ENCODE data around the gene CD247.

Gene CD247

DNA sequence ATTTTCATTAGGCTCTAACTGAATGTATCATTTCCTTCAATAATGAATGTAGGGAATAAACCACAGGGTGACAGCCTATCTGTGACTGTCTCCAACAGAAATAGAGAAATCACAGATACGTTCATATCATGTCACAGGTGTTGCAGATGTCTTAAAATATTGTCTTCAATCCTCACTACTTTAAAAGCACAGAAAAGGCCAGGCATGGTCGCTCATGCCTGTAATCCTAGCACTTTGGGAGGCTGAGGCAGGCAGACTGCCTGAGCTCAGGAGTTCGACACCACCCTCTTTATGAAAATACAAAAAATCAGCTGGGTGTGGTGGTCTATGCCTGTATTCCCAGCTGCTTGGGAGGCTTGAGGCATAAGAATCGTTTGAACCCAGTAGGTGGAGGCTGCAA is 27.0 kb upstream of the CD247 start:
- Histone ChIP-seq H3K27ac (no peak overlapping the region), H3K9me3 (ENCODE audit: low read depth, low read length) (no peaks in the 10 kb centered on the region), H3K36me3 (ENCODE audit: insufficient read depth, low read length) (no peaks in the 10 kb centered on the region), H3K4me3 (no peak overlapping the region), H3K9ac (ENCODE audit: insufficient read length) (no peak overlapping the region)
- TF ChIP-seq EZH2 (IDR thresholded peaks at IDR 0.05): no peak
- no peak for TF ChIP-seq POLR2AphosphoS5 (IDR thresholded peaks at IDR 0.05; ENCODE audit: borderline replicate concordance, low read depth, low read length)
- no peak for TF ChIP-seq FOXP2 (optimal IDR thresholded peaks at IDR 0.05; ENCODE audit: control extremely low read depth, extremely low read length, insufficient read depth)
- DNase-seq (ENCODE audit: low read depth, low spot score): no peak

DNA sequence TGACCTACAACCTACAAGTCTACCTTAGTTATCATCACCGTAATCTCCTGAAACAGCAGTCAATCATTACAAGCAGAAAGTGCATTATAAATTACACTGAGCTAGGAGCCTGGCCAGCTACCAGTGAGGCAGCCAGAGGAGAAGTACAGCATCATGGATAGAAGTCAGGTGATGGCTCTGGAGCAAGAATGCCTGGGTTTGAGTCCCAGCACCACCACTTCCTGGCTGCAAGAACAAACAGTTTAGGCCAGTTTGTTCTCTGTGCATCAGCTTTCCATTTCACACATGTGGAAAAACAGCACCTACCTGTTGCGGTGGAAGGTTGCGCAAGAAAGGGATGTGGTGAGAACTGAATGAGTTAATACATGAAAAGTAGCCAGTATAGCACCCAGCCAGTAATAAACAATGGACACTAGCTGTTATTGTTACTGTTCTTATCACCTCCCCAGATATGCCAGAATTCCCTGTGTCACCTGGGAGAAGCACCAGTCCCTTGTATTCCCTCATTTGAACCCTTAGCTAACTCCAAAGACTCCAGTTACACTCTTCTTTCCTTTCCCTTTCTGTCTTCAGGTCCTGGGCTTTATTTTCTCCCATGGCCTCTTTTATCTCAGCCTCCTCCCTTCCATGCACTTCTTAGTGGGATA is 26.2 kb upstream of the CD247 start:
- no peaks in the 10 kb centered on the region for H3K9me3 ChIP-seq (ENCODE audit: low read depth, low read length)
- DNase-seq (ENCODE audit: low read depth, low spot score): no peak
- no peak overlapping the region for H3K27ac ChIP-seq
- no peaks in the 10 kb centered on the region for H3K36me3 ChIP-seq (ENCODE audit: insufficient read depth, low read length)
- TF ChIP-seq POLR2AphosphoS5 (IDR thresholded peaks at IDR 0.05; ENCODE audit: borderline replicate concordance, low read depth, low read length) (no peak), EZH2 (IDR thresholded peaks at IDR 0.05) (no peak), FOXP2 (optimal IDR thresholded peaks at IDR 0.05; ENCODE audit: control extremely low read depth, extremely low read length, insufficient read depth) (no peak)
- no peak overlapping the region for H3K4me3 ChIP-seq
- H3K9ac ChIP-seq (ENCODE audit: insufficient read length): no peak overlapping the region

DNA sequence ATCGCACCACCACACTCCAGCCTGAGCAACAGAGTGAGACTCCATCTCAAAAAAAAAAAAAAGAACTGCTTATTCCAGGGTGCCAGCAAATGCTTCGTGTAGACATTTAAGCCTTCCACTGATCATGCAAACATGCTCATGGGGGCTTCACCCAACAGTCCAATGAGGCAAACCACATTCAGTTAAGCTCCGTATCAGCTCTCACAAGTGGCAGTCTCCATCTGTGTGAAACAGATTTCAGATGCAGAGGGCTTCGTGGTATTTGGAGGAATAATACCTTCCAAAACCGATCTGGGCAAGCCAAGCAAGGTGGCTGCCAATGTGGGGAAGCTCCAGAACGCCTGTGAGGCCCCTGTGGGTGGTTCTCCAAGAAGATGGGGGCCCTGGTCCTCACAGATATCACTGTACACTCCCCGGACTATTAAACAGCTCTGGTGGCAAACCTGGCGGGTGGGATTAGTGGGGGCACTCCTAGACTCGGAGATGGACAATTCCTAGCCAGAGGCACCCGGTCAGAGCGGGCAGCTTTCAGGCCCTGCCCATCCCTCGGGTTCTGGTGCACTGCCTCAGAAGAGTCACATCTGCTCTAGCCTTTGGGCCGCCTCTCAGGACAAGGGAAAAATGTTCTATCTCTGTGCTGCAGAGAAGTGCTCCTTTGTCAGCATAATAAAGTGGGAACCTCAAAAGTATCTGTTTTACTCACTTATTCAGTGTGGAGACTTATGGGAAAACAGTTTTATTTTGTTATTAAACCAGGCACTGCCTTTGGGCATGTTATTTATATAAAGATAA is 25.1 kb upstream of the CD247 start:
- Histone ChIP-seq H3K9ac (ENCODE audit: insufficient read length) (no peak overlapping the region), H3K9me3 (ENCODE audit: low read depth, low read length) (no peaks in the 10 kb centered on the region), H3K27ac (no peak overlapping the region), H3K36me3 (ENCODE audit: insufficient read depth, low read length) (no peaks in the 10 kb centered on the region), H3K4me3 (no peak overlapping the region)
- no peak for DNase-seq (ENCODE audit: low read depth, low spot score)
- no peak for TF ChIP-seq POLR2AphosphoS5 (IDR thresholded peaks at IDR 0.05; ENCODE audit: borderline replicate concordance, low read depth, low read length)
- TF ChIP-seq FOXP2 (optimal IDR thresholded peaks at IDR 0.05; ENCODE audit: control extremely low read depth, extremely low read length, insufficient read depth): no peak
- TF ChIP-seq EZH2 (IDR thresholded peaks at IDR 0.05): no peak

DNA sequence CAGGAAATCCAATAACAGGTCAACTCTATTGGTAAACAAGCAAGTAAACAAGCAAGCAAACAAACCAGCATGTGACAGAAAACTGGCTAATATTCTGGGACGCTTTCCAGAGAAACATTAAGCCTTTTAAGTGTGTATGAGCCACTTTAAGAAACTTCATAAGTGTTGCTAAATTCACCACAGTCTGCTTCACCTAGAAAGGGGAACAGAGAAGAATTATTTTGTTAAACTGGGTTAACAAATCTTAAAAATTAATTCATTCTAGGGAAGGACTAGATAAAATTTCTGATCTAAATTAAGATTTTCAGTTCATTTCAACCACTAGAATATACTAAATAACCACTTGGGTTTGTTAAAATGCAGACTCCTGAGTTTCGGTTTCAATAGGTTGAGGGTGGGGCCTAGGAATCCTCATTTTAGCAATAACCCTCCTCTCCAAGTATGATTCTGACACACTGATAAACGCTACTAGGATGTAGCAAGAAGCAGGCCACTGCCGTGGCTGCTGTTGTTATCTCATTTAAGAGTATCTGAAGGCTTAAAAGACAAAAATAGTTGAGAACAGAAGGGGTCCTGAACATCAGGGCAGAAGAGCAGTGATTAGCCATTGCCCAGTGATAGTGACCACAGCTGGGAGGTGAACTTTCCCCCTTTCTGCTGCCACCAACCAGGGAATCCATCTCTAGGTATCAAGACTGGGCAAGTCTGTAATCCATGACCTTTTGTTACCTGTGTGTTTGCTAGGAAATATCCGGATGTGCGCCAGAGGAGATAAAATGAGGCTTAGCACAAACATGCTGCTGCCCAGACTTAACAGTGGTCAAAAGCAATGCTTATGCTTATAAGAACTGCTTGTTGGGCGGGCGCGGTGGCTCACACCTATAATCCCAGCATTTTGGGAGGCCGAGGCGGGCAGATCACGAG is 24.0 kb upstream of the CD247 start:
- no peak overlapping the region for H3K9ac ChIP-seq (ENCODE audit: insufficient read length)

DNA sequence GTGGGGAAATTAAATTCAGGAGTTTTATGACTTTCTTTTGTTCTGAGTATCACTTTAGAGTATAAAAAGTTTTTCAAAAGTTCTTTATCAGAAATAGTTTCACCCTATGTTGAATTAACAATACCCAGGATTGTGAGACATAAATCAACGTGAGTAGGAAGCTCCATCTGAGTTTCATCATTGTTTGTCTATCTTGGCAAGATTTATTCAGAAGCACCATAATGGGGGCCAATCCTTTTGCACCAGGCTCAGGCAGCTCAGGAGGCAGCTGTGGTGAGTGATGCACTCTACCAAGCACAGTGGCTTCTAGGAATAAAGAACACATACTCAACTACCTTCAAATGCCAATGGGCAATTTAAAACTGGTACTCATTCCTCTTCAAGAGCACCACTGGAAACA is 23.3 kb upstream of the CD247 start:
- H3K27ac ChIP-seq: no peak overlapping the region
- no peak overlapping the region for H3K4me3 ChIP-seq
- H3K9me3 ChIP-seq (ENCODE audit: low read depth, low read length): no peaks in the 10 kb centered on the region
- DNase-seq (ENCODE audit: low read depth, low spot score): no peak
- no peak overlapping the region for H3K9ac ChIP-seq (ENCODE audit: insufficient read length)
- no peaks in the 10 kb centered on the region for H3K36me3 ChIP-seq (ENCODE audit: insufficient read depth, low read length)
- TF ChIP-seq EZH2 (IDR thresholded peaks at IDR 0.05): no peak
- TF ChIP-seq POLR2AphosphoS5 (IDR thresholded peaks at IDR 0.05; ENCODE audit: borderline replicate concordance, low read depth, low read length): no peak
- no peak for TF ChIP-seq FOXP2 (optimal IDR thresholded peaks at IDR 0.05; ENCODE audit: control extremely low read depth, extremely low read length, insufficient read depth)

More for the DNA sequence above, 24.0 kb upstream of the CD247 start:
- Histone ChIP-seq H3K36me3 (ENCODE audit: insufficient read depth, low read length) (no peaks in the 10 kb centered on the region), H3K9me3 (ENCODE audit: low read depth, low read length) (no peaks in the 10 kb centered on the region), H3K27ac (no peak overlapping the region), H3K4me3 (no peak overlapping the region)
- TF ChIP-seq FOXP2 (optimal IDR thresholded peaks at IDR 0.05; ENCODE audit: control extremely low read depth, extremely low read length, insufficient read depth): no peak
- TF ChIP-seq EZH2 (IDR thresholded peaks at IDR 0.05): no peak
- no peak for TF ChIP-seq POLR2AphosphoS5 (IDR thresholded peaks at IDR 0.05; ENCODE audit: borderline replicate concordance, low read depth, low read length)
- no peak for DNase-seq (ENCODE audit: low read depth, low spot score)

DNA sequence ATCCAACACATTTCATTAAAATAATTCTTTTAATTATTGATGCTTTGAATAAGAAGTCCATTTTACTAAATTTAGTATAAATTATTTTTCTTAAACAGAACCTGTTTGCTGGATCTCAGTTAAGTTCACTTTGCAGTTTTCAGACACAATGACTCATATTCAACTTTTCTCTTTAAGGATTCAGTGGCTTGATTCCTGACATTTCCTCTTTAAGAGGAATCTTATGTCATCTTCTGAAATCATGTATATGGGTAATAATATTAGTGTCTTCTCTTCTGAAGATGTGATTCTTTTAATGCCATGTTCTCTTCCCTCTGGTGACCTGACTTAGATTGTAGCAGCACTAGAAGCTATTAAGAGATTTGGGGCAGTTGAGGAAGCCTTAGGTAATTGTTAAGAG is 22.7 kb upstream of the CD247 start:
- TF ChIP-seq POLR2AphosphoS5 (IDR thresholded peaks at IDR 0.05; ENCODE audit: borderline replicate concordance, low read depth, low read length) (no peak), EZH2 (IDR thresholded peaks at IDR 0.05) (no peak), FOXP2 (optimal IDR thresholded peaks at IDR 0.05; ENCODE audit: control extremely low read depth, extremely low read length, insufficient read depth) (no peak)
- DNase-seq (ENCODE audit: low read depth, low spot score): no peak
- Histone ChIP-seq H3K36me3 (ENCODE audit: insufficient read depth, low read length) (no peaks in the 10 kb centered on the region), H3K4me3 (no peak overlapping the region), H3K9me3 (ENCODE audit: low read depth, low read length) (no peaks in the 10 kb centered on the region), H3K9ac (ENCODE audit: insufficient read length) (no peak overlapping the region), H3K27ac (no peak overlapping the region)

DNA sequence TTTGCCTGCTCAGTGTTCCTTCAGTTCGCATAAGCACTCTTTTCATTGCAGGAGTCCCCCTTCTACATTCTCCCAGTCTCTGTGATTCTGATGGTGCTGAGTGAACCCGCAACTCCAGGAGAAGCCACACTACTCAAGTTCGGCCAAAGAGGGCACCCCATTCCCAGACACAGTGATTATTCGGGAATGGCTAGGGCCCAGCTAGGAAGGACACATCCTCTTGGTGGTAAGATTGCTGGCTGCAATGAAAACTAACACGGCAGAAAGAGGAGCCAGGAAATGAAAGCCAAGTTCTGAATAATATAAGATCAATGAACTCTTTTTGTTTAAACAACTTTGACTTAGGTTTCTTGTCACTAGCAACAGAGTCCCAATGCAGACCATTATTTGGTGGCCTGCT is 20.3 kb upstream of the CD247 start:
- Histone ChIP-seq H3K36me3 (ENCODE audit: insufficient read depth, low read length) (no peaks in the 10 kb centered on the region), H3K9ac (ENCODE audit: insufficient read length) (no peak overlapping the region), H3K27ac (no peak overlapping the region), H3K4me3 (no peak overlapping the region), H3K9me3 (ENCODE audit: low read depth, low read length) (no peaks in the 10 kb centered on the region)
- DNase-seq (ENCODE audit: low read depth, low spot score): no peak
- TF ChIP-seq POLR2AphosphoS5 (IDR thresholded peaks at IDR 0.05; ENCODE audit: borderline replicate concordance, low read depth, low read length) (no peak), EZH2 (IDR thresholded peaks at IDR 0.05) (no peak), FOXP2 (optimal IDR thresholded peaks at IDR 0.05; ENCODE audit: control extremely low read depth, extremely low read length, insufficient read depth) (no peak)

DNA sequence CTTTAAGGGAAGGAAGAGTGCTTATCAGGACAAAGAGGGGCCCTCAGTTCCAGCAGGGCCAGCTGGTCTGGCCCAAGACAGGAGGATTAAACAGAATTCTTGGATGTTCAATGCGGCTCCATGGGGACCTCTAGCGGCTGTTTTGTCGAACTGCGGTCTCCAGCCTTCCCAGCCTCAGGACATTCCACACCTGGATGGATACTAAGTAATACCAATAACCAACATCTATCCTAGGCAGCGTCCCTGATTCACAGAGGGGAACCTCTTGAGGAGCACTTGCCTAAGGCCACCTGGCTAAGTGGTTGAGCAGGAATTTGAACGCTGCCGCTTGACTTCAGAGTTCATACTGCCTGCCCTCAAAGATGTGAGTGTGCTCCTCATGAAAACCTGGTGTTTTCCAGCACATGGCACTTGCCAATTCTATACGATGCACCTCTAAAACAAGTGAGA is 15.5 kb upstream of the CD247 start:
- TF ChIP-seq POLR2AphosphoS5 (IDR thresholded peaks at IDR 0.05; ENCODE audit: borderline replicate concordance, low read depth, low read length) (no peak), FOXP2 (optimal IDR thresholded peaks at IDR 0.05; ENCODE audit: control extremely low read depth, extremely low read length, insufficient read depth) (no peak), EZH2 (IDR thresholded peaks at IDR 0.05) (no peak)
- no peak overlapping the region for H3K27ac ChIP-seq
- DNase-seq (ENCODE audit: low read depth, low spot score): no peak

More for the DNA sequence above, 15.5 kb upstream of the CD247 start:
- Histone ChIP-seq H3K9ac (ENCODE audit: insufficient read length) (no peak overlapping the region), H3K4me3 (no peak overlapping the region), H3K9me3 (ENCODE audit: low read depth, low read length) (no peaks in the 10 kb centered on the region), H3K36me3 (ENCODE audit: insufficient read depth, low read length) (no peaks in the 10 kb centered on the region)

Measured in SK-N-MC (cell line).